ENCODE data around the gene RAPGEF4.

DNA sequence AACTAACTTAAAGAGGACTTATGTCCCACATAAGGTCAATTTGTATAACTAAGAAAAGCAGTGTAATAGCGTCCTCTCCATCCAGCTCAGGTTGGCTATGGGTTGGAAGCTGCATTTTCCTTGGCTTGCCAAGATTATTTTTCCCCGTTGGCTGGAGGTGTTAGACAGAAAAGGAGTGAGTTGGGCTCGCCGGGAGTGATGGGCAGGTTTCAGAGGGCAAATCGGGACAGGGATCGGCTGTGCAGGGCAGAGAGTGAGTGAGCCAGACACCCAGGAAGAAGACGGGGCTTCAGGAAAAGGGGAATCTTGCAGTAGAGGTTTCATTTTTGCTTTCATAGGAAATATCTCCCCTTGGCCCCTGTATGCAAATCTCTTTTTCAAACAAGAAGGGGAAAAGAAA, 298.5 kb downstream of the RAPGEF4 start:
- TF ChIP-seq CTCF (IDR thresholded peaks at IDR 0.05 in 4 of 5, conservative IDR thresholded peaks at IDR 0.05 in 1 of 5) (no peak), POLR2A (IDR thresholded peaks at IDR 0.05) (no peak)
